ENCODE results near the gene NPIPA5.
"Not testable (repeated sequence)": the region's sequence is repeated elsewhere in the genome, so short reads cannot be mapped to it uniquely, and the experiment has no call there.

The NPIPA5 gene

DNA sequence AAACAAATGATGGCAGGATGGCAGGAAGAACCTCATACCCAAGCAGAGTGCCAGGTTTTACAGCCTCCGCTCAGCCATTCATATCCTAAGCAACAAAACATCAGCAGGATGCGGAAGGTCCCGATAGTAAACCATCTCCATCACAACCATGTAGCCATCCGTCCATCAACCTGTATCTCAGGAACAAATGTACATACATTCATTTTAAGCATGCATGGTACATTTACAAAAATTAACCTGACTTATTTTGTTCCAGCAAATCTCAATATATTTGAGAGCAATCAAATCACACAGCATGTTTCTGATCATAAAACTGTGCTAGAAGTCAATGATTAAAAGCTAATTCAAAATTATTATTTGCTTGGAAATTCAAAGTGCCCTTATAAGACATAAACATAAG is at the start of gene NPIPA5:
TSS of gene NPIPA5 (minus strand) at position 101 of the 400 bp plus-strand sequence. CDS start at position 101, 0 bp downstream.
- not testable (repeated sequence) for FAIRE-seq; DNase-seq (ENCODE audit: low spot score)

DNA sequence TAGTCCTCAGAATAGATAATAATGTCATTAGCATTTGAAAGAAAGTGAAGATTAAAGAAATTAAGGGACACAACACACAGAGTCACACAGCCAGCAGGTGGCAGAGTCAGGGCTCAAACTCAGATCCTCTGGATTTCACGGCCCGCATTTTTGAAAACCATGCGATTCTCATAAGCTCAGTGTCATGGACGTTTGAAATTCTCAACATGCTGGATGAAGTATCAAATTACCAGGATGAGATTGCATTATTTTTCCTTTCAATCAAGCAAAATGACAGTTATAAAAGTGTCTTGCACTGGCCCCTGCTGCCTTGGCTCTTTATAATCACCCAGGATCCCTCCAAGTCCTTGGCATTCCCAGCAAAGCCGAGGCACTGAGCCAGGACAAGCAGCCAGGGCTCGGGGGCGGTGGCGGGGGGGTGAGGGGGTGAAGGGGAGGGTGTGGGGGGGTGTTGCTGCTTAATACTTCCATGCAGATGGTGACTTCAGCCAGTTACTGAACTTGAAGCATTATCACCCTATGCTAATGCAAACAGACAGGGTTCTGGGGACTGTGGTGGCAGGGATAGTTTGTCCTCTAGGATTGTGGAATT is 49.6 kb upstream of the NPIPA5 start:
- FAIRE-seq, result peak; percentile 20

DNA sequence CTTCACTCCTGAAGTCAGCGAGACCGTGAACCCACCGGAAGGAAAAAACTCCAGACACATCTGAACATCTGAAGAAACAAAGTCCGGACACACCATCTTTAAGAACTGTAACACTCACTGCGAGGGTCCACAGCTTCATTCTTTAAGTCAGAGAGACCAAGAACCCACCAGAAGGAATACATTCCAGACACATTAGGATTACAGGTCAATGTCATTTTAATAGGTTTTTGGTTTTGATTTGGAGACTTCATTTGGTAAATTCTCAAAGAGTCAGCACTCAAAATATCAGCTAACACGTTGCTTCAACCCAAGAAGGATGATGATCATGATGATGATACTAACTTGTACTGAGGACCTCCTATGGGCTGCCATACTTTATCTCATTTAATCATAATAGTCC is 48.7 kb upstream of the NPIPA5 start:
- no peak for DNase-seq (ENCODE audit: low spot score)
- FAIRE-seq, result no peak

More for the DNA sequence above, 49.6 kb upstream of the NPIPA5 start:
- DNase-seq (ENCODE audit: low spot score), result peak; percentile 19

GRCh38 chr16:15425861-15426260 is 47.8 kb upstream of the NPIPA5 start:
- FAIRE-seq (no peak), DNase-seq (ENCODE audit: low spot score) (no peak)

GRCh38 chr16:15422222-15422621 is 44.1 kb upstream of the NPIPA5 start:
- DNase-seq (ENCODE audit: low spot score), result no peak
- FAIRE-seq, result no peak

DNA sequence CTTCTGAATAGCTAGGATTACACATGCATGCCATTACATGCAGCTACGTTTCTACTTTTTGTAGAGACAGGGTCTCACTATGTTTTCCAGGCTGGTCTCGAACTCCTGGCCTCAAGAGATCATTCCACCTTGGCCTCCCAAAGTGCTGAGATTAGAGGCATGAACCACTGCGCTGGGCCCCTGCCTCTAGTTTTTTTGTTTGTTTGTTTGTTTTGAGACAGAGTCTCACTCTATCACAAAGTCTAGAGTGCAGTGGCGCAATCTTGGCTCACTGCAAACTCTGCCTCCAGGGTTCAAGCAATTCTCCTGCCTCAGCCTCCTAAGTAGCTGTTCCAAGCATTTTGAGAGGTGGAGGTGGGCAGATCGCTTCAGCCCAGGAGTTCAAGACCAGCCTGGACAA is 43.6 kb upstream of the NPIPA5 start:
- FAIRE-seq; DNase-seq (ENCODE audit: low spot score): not testable (repeated sequence)

GRCh38 chr16:15418206-15418605 is 40.1 kb upstream of the NPIPA5 start:
- no peak for DNase-seq (ENCODE audit: low spot score)
- FAIRE-seq, result no peak

DNA sequence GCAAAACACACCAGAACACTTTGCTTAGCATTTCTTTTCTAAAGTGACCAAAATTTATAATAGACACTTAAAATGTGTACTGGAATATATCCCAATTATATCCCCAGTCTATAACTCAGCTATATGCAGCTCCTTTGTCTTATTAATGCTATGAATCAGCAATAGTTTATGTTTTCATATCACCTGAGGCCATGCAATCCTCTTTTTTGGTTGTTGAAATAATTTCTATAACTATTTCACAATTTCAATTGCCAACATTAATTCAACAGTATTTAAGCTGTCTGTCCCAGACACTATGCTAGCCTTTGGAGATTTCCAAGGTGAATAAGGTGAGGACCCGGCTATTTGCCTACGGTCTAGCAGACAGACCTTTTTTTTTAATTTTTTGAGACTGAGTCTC is 39.1 kb upstream of the NPIPA5 start:
- DNase-seq (ENCODE audit: low spot score), result no peak
- no peak for FAIRE-seq

DNA sequence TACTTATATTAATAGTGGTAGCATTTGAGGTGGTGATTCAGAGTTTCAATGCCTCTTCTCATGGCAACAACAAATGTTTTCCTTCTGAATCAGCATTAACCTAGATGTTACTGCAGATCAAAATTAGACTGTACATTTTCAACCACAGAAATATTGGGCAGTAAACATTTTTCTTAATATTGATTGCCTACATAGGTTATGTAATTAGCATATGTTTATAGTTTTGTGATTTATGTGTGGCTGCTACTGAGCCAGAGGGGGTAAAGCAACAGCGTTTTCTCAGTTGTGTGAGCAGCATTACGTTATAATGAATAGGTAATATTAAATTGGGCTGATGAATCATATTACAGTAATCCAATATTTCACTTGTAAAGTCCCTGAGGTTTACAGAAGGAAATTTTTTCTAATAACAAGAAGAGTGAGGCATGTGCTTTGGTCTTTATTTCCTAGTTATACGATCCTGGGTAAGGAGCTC is 37.5 kb upstream of the NPIPA5 start:
- DNase-seq (ENCODE audit: low spot score) (peak; percentile 13), FAIRE-seq (no peak)

DNA sequence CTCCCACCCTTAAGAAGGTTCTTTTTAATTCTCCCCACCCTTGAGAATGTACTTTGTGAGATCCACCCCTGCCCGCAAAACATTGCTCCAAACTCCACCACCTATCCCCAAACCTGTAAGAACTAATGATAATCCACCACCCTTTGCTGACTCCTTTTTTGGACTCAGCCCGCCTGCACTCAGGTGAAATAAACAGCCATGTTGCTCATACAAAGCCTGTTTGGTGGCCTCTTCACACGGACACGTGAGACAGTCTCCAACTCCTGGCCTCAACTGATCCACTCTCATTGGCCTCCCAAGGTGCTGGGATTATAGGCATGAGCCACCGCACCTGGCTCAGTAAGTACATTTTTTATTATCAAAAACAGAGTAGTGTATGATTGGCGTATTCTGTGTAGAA is 31.4 kb upstream of the NPIPA5 start:
- not testable (repeated sequence) for FAIRE-seq; DNase-seq (ENCODE audit: low spot score)

DNA sequence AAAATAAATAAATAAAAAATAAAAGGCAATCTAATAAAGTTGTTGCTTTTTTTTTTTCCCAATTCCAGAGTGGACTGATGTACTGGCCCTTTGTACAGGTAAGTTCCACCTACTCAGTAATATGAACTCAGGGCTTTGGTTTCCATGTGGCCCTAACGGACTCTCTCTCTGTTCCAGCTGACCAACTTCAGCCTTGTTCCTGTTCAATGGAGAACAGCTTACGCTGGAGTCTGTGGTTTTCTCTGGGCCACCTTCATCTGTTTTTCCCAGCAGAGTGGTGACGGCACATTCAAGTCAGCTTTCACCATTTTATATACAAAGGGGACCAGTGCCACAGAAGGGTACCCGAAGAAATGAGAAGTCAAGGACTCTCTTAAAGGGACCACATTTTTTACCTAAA is 29.7 kb upstream of the NPIPA5 start:
- peak; percentile 68 for DNase-seq (ENCODE audit: low spot score)

DNA sequence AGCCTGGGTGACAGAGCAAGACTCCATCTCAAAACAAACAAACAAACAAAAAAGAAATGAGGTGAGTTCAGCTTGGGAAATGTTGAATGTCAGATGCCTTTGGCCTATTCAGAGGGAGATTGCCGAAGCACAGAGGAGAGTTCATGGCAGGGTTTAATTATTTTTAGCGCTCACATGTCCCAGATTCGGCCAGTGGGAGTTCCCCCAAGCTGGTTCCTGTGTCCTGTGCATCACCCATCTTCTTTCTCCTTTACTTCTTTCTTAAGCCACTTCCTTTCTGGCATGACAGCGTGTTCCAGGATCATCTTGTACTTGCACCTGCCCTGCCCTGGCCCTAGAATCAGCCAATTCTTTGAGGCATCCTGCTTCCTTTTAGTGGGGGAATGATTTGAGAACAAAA is 26.7 kb upstream of the NPIPA5 start:
- no peak for FAIRE-seq
- DNase-seq (ENCODE audit: low spot score), result no peak

More for the DNA sequence above, 29.7 kb upstream of the NPIPA5 start:
- FAIRE-seq, result peak; percentile 94

DNA sequence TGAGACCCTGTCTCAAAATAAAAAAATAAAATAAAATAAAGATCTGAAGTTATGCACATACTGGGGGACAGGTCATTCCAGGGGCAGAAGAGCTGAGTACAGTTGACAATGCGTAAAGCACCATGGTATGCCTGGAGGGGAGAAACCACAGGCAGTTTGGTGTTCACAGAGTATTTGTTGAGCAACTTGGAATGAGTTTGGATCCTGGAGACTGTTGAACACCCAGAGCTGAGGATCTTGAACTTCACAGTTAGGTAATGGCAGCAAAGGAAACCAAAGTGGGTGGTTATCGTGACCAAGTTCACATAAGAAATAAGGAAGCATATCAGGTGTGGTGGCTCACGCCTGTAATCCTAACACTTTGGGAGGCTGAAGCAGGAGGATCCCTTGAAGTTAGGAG is 26.0 kb upstream of the NPIPA5 start:
- not testable (repeated sequence) for FAIRE-seq; DNase-seq (ENCODE audit: low spot score)

DNA sequence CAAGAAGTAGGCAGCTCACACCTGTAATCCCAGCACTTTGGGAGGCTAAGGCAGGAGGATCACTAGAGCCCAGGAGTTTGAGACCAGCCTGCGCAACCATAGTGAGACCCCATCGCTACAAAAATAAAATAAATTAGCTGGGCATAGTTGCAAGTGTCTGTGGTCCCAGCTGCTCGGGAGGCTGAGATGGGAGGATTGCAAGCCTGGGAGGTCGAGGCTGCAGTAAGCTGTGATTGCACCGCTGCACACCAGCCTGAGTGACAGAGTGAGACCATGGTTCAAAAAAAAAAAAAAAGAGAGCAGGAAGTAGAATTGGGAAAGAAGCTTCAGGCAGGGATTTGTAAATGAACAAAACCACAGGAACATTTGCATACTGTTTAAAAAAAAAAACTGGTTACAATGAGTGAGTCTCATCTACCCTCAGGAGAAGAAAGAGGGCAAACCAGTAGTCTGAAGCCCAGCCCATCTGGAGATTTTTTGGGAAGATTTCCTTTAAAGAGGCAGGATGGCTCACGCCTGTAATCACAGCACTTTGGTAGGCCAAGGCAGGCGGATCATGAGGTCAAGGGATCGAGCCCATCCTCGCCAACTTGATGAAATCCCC is 25.4 kb upstream of the NPIPA5 start:
- DNase-seq (ENCODE audit: low spot score), result no peak

DNA sequence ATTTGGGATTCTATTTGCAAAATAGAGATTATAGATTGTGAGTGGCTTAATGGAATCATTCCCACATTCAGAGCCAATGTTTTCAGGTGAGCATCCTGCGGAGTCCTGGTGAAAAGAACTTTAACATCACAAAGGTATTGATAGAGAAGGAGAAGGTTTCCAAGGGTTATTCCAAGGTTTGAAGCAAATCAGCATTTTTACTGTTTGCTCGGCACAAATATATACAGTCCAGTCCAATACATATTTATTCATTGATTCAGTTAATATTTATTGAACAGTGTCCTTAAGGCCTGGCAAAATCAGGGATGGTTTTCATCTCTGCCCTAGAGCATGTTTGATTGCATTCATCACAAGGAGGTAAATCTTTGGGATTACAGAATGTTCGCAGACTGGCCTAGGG is 23.9 kb upstream of the NPIPA5 start:
- DNase-seq (ENCODE audit: low spot score) (no peak), FAIRE-seq (no peak)

More for the DNA sequence above, 25.4 kb upstream of the NPIPA5 start:
- FAIRE-seq, result no peak

DNA sequence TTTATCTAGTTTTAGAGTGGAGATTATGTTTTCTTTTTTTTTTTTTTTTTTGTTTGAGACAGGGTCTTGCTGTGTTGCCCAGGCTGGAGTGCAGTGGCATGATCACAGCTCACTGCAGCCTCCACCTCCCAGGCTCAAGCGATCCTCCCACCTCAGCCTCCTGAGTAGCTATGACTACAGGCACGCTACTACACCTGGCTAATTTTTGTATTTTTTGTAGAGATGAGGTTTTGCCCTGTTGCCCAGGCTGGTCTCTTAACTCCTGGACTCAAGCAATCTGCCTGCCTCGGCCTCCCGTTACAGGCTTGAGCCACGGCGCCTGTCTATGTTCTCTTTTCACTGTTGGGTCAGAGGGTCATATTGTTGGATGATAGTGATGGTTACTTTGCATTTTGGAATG is 22.2 kb upstream of the NPIPA5 start:
- FAIRE-seq; DNase-seq (ENCODE audit: low spot score): not testable (repeated sequence)

DNA sequence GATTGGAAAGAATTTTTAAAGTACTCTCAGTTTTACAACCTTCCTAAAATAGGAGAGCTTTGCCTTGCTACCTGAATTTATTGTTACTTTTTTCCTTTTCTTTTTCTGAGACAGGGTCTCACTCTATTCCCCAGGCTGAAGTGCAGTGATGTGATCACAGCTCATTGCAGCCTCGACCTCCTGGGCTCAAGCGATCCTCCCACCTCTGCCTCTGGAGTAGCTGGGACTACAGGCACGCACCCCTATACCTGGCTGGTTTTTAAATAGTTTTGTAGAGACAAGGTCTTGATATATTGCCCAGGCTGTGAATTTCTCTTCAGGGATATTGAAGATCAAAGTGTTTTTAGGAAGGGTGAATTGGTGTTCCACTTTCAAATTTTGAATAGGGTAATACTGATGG is 21.2 kb upstream of the NPIPA5 start:
- FAIRE-seq, result no peak
- DNase-seq (ENCODE audit: low spot score), result no peak

DNA sequence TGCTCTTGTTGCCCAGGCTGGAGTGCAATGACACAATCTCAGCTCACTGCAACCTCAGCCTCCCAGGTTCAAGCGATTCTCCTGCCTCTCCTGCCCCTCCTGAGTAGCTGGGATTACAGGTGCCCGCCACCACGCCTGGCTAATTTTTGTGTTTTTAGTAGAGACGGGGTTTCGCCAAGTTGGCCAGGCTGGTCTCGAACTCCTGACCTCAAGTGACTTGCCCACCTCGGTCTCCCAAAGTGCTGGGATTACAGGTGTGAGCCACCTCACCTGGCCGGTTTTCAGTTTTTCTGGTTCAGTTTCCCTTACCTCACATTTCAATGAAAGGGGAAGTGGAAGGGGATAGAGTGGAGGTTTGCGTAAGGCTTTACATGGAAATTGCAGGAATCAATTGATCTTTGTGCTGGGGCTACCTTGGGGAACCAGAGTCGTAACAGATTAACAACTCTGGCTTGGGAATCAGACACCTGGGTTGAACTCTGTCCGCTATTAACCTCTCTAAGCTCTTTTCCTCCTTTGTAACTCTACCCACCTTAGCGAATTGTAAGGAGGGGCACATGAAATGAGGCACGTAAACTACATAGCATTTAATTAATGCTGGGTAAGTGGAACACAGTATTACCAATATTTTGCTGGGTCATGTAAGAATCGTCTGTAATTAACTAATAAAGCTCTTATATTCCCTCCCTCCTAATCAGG is 20.7 kb upstream of the NPIPA5 start:
- DNase-seq (ENCODE audit: low spot score) (no peak), FAIRE-seq (no peak)

- FAIRE-seq (no peak), DNase-seq (ENCODE audit: low spot score) (no peak)
Measured at GRCh38 chr16:15396948-15397594, 19.0 kb upstream of the NPIPA5 start.

- FAIRE-seq, result not testable (repeated sequence)
Measured at GRCh38 chr16:15396509-15396829, 18.4 kb upstream of the NPIPA5 start.

GRCh38 chr16:15395631-15396508 is 17.8 kb upstream of the NPIPA5 start, which contains the start of gene MPV17L:
MPV17L (plus strand) TSS chr16:15395754; CDS start chr16:15395898, 144 bp downstream.
- not testable (repeated sequence) for DNase-seq (ENCODE audit: low spot score); FAIRE-seq

More at GRCh38 chr16:15396509-15396829, 18.4 kb upstream of the NPIPA5 start:
- DNase-seq (ENCODE audit: low spot score), result not testable (repeated sequence)
